G401 (cell line): ENCODE measurements around the gene C7orf57. TPM values are rescaled to one million over a fixed set of nuclear protein-coding genes. Genes with fewer than 3 reads are reported as not detected.
A peak's percentile ranks its signal among the peaks of the same experiment; 100 is the strongest.
"Not testable (repeated sequence)": the region's sequence is repeated elsewhere in the genome, so short reads cannot be mapped to it uniquely, and the experiment has no call there.

Experiments
- DNase-seq: peaks from one replicate; pipeline ENCODE4 v3.0.0-alpha.2; 2015; ENCODE audit warnings: low spot score
- in situ Hi-C: cut with HindIII; loops from 2 replicates; pipeline ENCODE4 v1.10.0; 2016; ENCODE audit warnings: low sequenced_read_pairs, mixed read lengths
- total RNA-seq: library from RNA; depleted of rRNA; stranded (reverse); fragments of >200 nt; shearing (Covaris generic); gene quantifications from 2 replicates; pipeline ENCODE4 v1.2.3, GENCODE V29; 2014; rRNA removed

C7orf57 gene
- total RNA-seq, result 0.47 and 0.49 TPM in 2 replicates

GRCh38 chr7:48035301-48035966 lies at the start of gene C7orf57:
C7orf57 (plus strand) TSS chr7:48035543; CDS start chr7:48036309, 766 bp downstream.
- in situ Hi-C loops, result no loop called here
- DNase-seq, result peak; percentile 81

- in situ Hi-C loops, result no loop called here
Measured at GRCh38 chr7:47988496-47989386, 46.6 kb upstream of the C7orf57 start.

GRCh38 chr7:47989607-47990400 lies 45.5 kb upstream of the C7orf57 start:
- in situ Hi-C loops, DNase-seq: not testable (repeated sequence)

More at GRCh38 chr7:47988496-47989386, 46.6 kb upstream of the C7orf57 start:
- no peak for DNase-seq

- no peak for DNase-seq
- in situ Hi-C loops, result no loop called here
Measured at GRCh38 chr7:47990592-47990991, 44.8 kb upstream of the C7orf57 start.

- DNase-seq, result no peak
- in situ Hi-C loops, result no loop called here
Measured at GRCh38 chr7:47991270-47991669, 44.1 kb upstream of the C7orf57 start.

- in situ Hi-C loops, result no loop called here
- DNase-seq, result peak; percentile 60
Measured at GRCh38 chr7:47991741-47992311, 43.5 kb upstream of the C7orf57 start.

GRCh38 chr7:47992446-47992845 lies 42.9 kb upstream of the C7orf57 start:
- no peak for DNase-seq
- in situ Hi-C loops, result no loop called here

- in situ Hi-C loops, result no loop called here
- DNase-seq, result no peak
Measured at GRCh38 chr7:47999413-47999812, 35.9 kb upstream of the C7orf57 start.

GRCh38 chr7:48000164-48000563 lies 35.2 kb upstream of the C7orf57 start:
- in situ Hi-C loops, DNase-seq: not testable (repeated sequence)

- no peak for DNase-seq
- in situ Hi-C loops, result no loop called here
Measured at GRCh38 chr7:48004032-48004431, 31.3 kb upstream of the C7orf57 start.

GRCh38 chr7:48004638-48005037 lies 30.7 kb upstream of the C7orf57 start:
- no peak for DNase-seq
- in situ Hi-C loops, result no loop called here

- in situ Hi-C loops, result no loop called here
- no peak for DNase-seq
Measured at GRCh38 chr7:48006866-48007265, 28.5 kb upstream of the C7orf57 start.

GRCh38 chr7:48009257-48009656 lies 26.1 kb upstream of the C7orf57 start:
- in situ Hi-C loops, result no loop called here
- DNase-seq, result no peak

- in situ Hi-C loops, result no loop called here
- DNase-seq, result no peak
Measured at GRCh38 chr7:48009954-48010353, 25.4 kb upstream of the C7orf57 start.

GRCh38 chr7:48011323-48011722 lies 24.0 kb upstream of the C7orf57 start:
- no peak for DNase-seq
- in situ Hi-C loops, result no loop called here

GRCh38 chr7:48011951-48012350 lies 23.4 kb upstream of the C7orf57 start:
- DNase-seq, result no peak
- in situ Hi-C loops, result no loop called here

GRCh38 chr7:48016641-48017040 lies 18.7 kb upstream of the C7orf57 start:
- no peak for DNase-seq
- in situ Hi-C loops, result no loop called here

- in situ Hi-C loops, result no loop called here
- no peak for DNase-seq
Measured at GRCh38 chr7:48017674-48018073, 17.7 kb upstream of the C7orf57 start.

- no peak for DNase-seq
- in situ Hi-C loops, result no loop called here
Measured at GRCh38 chr7:48025624-48026023, 9.7 kb upstream of the C7orf57 start.
